ENCODE results near the gene SLC38A3. TPM values are rescaled to one million over a fixed set of nuclear protein-coding genes. Genes with fewer than 3 reads are reported as not detected.
A peak's percentile ranks its signal among the peaks of the same experiment; 100 is the strongest.
"Not testable (repeated sequence)": the region's sequence is repeated elsewhere in the genome, so short reads cannot be mapped to it uniquely, and the experiment has no call there.

The SLC38A3 gene
- total and polyA plus RNA-seq, 9 of the 15 experiments (the other 6 are each of a cell fraction or from before 2014, with no cell fraction given): 0.09 to 0.38 (median 0.16) TPM; not detected in 6

DNA sequence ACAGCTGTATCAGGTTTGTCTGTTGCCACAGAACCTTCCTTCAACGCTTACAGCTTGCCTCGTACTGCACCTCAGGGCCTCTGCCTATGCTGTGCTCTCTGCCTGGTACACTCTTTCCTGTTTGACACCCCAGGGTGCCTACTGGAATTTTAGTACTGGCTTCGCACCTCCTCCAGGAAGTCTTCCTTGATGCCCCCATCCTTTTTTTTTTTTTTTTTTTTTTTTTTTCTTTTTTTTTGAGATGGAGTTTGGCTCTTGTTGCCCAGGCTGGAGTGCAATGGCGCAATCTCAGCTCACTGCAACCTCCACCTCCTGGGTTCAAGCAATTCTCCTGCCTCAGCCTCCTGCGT, 6.3 kb downstream of the SLC38A3 start:
- 0 out of 2 replicates have a peak, but pooled peaks have one; percentile 23 for TF ChIP-seq ZNF384 (IDR thresholded peaks at IDR 0.05; ENCODE audit: low read depth, low read length)
- TF ChIP-seq SMARCA5 (IDR thresholded peaks at IDR 0.05): 0 out of 2 replicates have a peak, but pooled peaks have one; percentile 60
- TF ChIP-seq RBM25 (IDR thresholded peaks at IDR 0.05; ENCODE audit: low read depth, low read length, severe bottlenecking): peak; percentile 49
- peak; percentile 71; the same call in 1 of the 2 replicates for TF ChIP-seq ZNF436 (CRISPR knock-in tag; IDR thresholded peaks at IDR 0.05)
- TF ChIP-seq BCOR (IDR thresholded peaks at IDR 0.05): peak; percentile 67
- peak; percentile 94 for TF ChIP-seq ZFP36 (IDR thresholded peaks at IDR 0.05; ENCODE audit: low read depth, low read length, partially characterized antibody)
- CTCF ChIA-PET (ENCODE audit: low intra/inter-chr PET ratio); H3K27ac ChIP-seq (ENCODE audit: extremely low read depth, low read depth, low read length); H3K9me1 ChIP-seq (ENCODE audit: control insufficient read depth, insufficient read depth, low read length); H3K36me3 ChIP-seq (ENCODE audit: control insufficient read depth, insufficient read depth, low read length); H3K4me1 ChIP-seq (replicated peaks in 1 of 2; ENCODE audit: control insufficient read depth in 2 of 2, insufficient read depth in 2 of 2, low read length in 2 of 2); H3K9me3 ChIP-seq (replicated peaks; ENCODE audit: control insufficient read depth, insufficient read depth, low read depth, low read length); H2AFZ ChIP-seq (ENCODE audit: low read depth, low read length); ATAC-seq; BruUV-seq (replicated peaks); H3K4me2 ChIP-seq (ENCODE audit: insufficient read depth, low read length); H3K79me2 ChIP-seq (ENCODE audit: control insufficient read depth, insufficient read depth, low read length); FAIRE-seq; in situ Hi-C loops (cut with MboI); intact Hi-C loops (cut with micrococcal nuclease); H4K20me1 ChIP-seq (replicated peaks; ENCODE audit: control insufficient read depth, insufficient read depth, low read length); H3K4me3 ChIP-seq; DNase-seq (ENCODE audit: extremely low read depth in 1 of 4, low spot score in 3 of 4); H3K9ac ChIP-seq (ENCODE audit: insufficient read depth in 1 of 2, low read depth in 2 of 2, low read length in 2 of 2): not testable (repeated sequence)
- 29% methylated on average over 4 of the region's 5 CpGs for WGBS (ENCODE audit: insufficient coverage, low coverage, missing lambda C conversion rate)
- peaks cover 0 to 18% of the 10 kb centered on the region in 2 experiments; a peak in 3 of 5 replicates for H3K27me3 ChIP-seq (ENCODE audit: control insufficient read depth in 2 of 2, insufficient read depth in 2 of 2, low read length in 2 of 2)
- POLR2A ChIA-PET: interaction anchor here (1.7 kb wide), 1 partner anchor 9 kb away, joined by 6 read pairs; no protein-coding TSS in a partner anchor

DNA sequence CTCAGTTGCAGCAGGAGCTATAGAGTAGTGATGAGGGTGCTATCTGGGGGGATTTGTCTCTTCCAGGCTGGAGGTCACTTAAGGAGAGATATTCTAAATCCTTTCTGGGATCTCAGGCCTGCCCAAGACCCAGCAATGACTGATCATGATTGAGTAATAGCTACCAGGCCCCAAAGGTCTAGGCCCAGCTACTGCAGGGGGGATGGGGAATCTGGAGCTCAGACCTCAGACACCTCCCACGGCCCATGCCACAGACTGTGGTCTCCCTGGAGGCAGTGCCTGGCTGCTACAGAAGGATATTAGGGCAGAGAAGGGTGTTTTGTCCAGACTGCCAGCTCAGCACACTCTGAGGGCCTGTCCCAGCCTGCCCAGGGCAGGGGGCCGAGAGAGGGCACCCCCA, 6.9 kb downstream of the SLC38A3 start:
- Histone ChIP-seq H2AFZ (ENCODE audit: low read depth, low read length) (no peak overlapping the region), H3K9ac (ENCODE audit: insufficient read depth in 1 of 2, low read depth in 2 of 2, low read length in 2 of 2) (no peak overlapping the region), H3K4me3 (no peak overlapping the region), H3K4me1 (replicated peaks in 1 of 2; ENCODE audit: control insufficient read depth in 2 of 2, insufficient read depth in 2 of 2, low read length in 2 of 2) (no peaks in the 10 kb centered on the region; a peak in 2 of 5 replicates), H4K20me1 (replicated peaks; ENCODE audit: control insufficient read depth, insufficient read depth, low read length) (no peaks in the 10 kb centered on the region), H3K27me3 (ENCODE audit: control insufficient read depth in 2 of 2, insufficient read depth in 2 of 2, low read length in 2 of 2) (peaks cover 0 to 18% of the 10 kb centered on the region in 2 experiments; a peak in 3 of 5 replicates), H3K9me3 (replicated peaks; ENCODE audit: control insufficient read depth, insufficient read depth, low read depth, low read length) (no peaks in the 10 kb centered on the region), H3K4me2 (ENCODE audit: insufficient read depth, low read length) (no peak overlapping the region), H3K27ac (ENCODE audit: extremely low read depth, low read depth, low read length) (no peak overlapping the region), H3K9me1 (ENCODE audit: control insufficient read depth, insufficient read depth, low read length) (no peaks in the 10 kb centered on the region), H3K79me2 (ENCODE audit: control insufficient read depth, insufficient read depth, low read length) (no peaks in the 10 kb centered on the region), H3K36me3 (ENCODE audit: control insufficient read depth, insufficient read depth, low read length) (no peaks in the 10 kb centered on the region)
- CTCF ChIA-PET (ENCODE audit: low intra/inter-chr PET ratio): no interaction called here
- WGBS (ENCODE audit: insufficient coverage, low coverage, missing lambda C conversion rate): 17% methylated on average over 2 of the region's 2 CpGs
- ATAC-seq (no peak), FAIRE-seq (no peak), DNase-seq (ENCODE audit: extremely low read depth in 1 of 4, low spot score in 3 of 4) (no peak)
- POLR2A ChIA-PET: interaction anchor here (0.5 to 1.7 kb wide), 2 partner anchors 10 to 115 kb away, joined by 3 to 6 read pairs; no protein-coding TSS in a partner anchor
- intact Hi-C loops (cut with micrococcal nuclease): no loop called here
- in situ Hi-C loops (cut with MboI): no loop called here
- no TSS peak for BruUV-seq (replicated peaks)
- no peak for TF ChIP-seq EP400 (IDR thresholded peaks at IDR 0.05)
- no peak for TF ChIP-seq ZNF354B (CRISPR knock-in tag; IDR thresholded peaks at IDR 0.05)
- no peak for TF ChIP-seq SMARCC2 (IDR thresholded peaks at IDR 0.05; ENCODE audit: low read depth)
- no peak for TF ChIP-seq ZC3H11A (IDR thresholded peaks at IDR 0.05; ENCODE audit: low read depth, low read length)
- TF ChIP-seq MIER1 (IDR thresholded peaks at IDR 0.05; ENCODE audit: low read depth): no peak
- TF ChIP-seq, protein P1, sequence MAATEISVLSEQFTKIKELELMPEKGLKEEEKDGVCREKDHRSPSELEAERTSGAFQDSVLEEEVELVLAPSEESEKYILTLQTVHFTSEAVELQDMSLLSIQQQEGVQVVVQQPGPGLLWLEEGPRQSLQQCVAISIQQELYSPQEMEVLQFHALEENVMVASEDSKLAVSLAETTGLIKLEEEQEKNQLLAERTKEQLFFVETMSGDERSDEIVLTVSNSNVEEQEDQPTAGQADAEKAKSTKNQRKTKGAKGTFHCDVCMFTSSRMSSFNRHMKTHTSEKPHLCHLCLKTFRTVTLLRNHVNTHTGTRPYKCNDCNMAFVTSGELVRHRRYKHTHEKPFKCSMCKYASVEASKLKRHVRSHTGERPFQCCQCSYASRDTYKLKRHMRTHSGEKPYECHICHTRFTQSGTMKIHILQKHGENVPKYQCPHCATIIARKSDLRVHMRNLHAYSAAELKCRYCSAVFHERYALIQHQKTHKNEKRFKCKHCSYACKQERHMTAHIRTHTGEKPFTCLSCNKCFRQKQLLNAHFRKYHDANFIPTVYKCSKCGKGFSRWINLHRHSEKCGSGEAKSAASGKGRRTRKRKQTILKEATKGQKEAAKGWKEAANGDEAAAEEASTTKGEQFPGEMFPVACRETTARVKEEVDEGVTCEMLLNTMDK (IDR thresholded peaks at IDR 0.05; ENCODE audit: borderline replicate concordance, insufficient read depth, low read depth, low read length, poor library complexity, severe bottlenecking): no peak
- TF ChIP-seq ZNF224 (CRISPR knock-in tag; IDR thresholded peaks at IDR 0.05): no peak
- TF ChIP-seq SUPT5H (IDR thresholded peaks at IDR 0.05): no peak
- TF ChIP-seq, protein P2, sequence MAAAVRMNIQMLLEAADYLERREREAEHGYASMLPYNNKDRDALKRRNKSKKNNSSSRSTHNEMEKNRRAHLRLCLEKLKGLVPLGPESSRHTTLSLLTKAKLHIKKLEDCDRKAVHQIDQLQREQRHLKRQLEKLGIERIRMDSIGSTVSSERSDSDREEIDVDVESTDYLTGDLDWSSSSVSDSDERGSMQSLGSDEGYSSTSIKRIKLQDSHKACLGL (CRISPR knock-in tag; IDR thresholded peaks at IDR 0.05; ENCODE audit: borderline replicate concordance, poor library complexity, severe bottlenecking): no peak

All from K562 (cell line).